Smooth muscle cell (in vitro differentiated cells): Measurements from ENCODE around the gene SMARCD3. TPM values are rescaled to one million over a fixed set of nuclear protein-coding genes. Genes with fewer than 3 reads are reported as not detected.

Experiments used
- DNase-seq: peaks from one replicate; lab custom pipeline; 2025; ENCODE audit not compliant: unreplicated experiment; lab: John Stamatoyannopoulos, UW
- H2AFZ ChIP-seq: fragments of 200-600 bp; sonication (generic); 2 replicates; pipeline ENCODE4 v1.6.0; 2016; ENCODE audit warnings: antibody characterized with exemption, low read depth, mild to moderate bottlenecking
- H3F3A ChIP-seq: fragments of 200-600 bp; sonication (generic); 2 replicates; pipeline ENCODE4 v1.6.0; 2017; ENCODE audit warnings: antibody characterized with exemption, low read depth
- H3K27ac ChIP-seq: fragments of 200-600 bp; sonication (generic); 2 replicates; pipeline ENCODE4 v1.5.1; 2016; ENCODE audit warnings: low read depth, mild to moderate bottlenecking
- H3K27me3 ChIP-seq: fragments of 200-600 bp; sonication (generic); 2 replicates; pipeline ENCODE4 v1.6.1; 2016; ENCODE audit warnings: low read depth, mild to moderate bottlenecking
- H3K36me3 ChIP-seq: fragments of 200-600 bp; sonication (generic); 2 replicates; pipeline ENCODE4 v1.5.1; 2016; ENCODE audit warnings: low read depth
- H3K4me1 ChIP-seq: fragments of 200-600 bp; sonication (generic); 2 replicates; pipeline ENCODE4 v1.5.1; 2016; ENCODE audit warnings: low read depth
- H3K4me2 ChIP-seq: fragments of 200-600 bp; sonication (generic); 2 replicates; pipeline ENCODE4 v1.6.0; 2016; ENCODE audit warnings: mild to moderate bottlenecking
- H3K4me3 ChIP-seq: fragments of 200-600 bp; sonication (generic); 2 replicates; pipeline ENCODE4 v1.5.1; 2016; ENCODE audit warnings: mild to moderate bottlenecking
- H3K79me2 ChIP-seq: fragments of 200-600 bp; sonication (generic); 2 replicates; pipeline ENCODE4 v1.6.0; 2016; ENCODE audit warnings: low read depth, mild to moderate bottlenecking
- H3K9ac ChIP-seq: fragments of 200-600 bp; sonication (generic); 2 replicates; pipeline ENCODE4 v1.6.0; 2016; ENCODE audit warnings: low read depth
- H3K9me3 ChIP-seq: fragments of 200-600 bp; sonication (generic); replicated peaks from 2 replicates; pipeline ENCODE4 v1.5.1; 2016; ENCODE audit warnings: low read depth
- H4K20me1 ChIP-seq: fragments of 200-600 bp; sonication (generic); 2 replicates; pipeline ENCODE4 v1.6.0; 2016; ENCODE audit warnings: low read depth
- CTCF ChIP-seq: fragments of 200-600 bp; sonication (generic); IDR thresholded peaks from 2 replicates; pipeline ENCODE4 v1.5.1; 2017; ENCODE audit warnings: borderline replicate concordance, mild to moderate bottlenecking, antibody characterized with exemption; ENCODE audit not compliant: insufficient read depth, poor library complexity, severe bottlenecking
- WGBS: methylation state at CpG from one replicate; pipeline ENCODE4 v1.1.7; 2016; ENCODE audit warnings: low lambda C conversion rate; 5-methylcytosine and 5-hydroxymethylcytosine counted together
- polyA plus RNA-seq: library from polyadenylated mRNA; unstranded; fragments of >200 nt; fragmentation: Nextera tagmentation; extraction: Ambion mirVana; gene quantifications from 2 replicates; pipeline ENCODE4 v1.2.1, GENCODE V29; 2016
- total RNA-seq: library from RNA; depleted of rRNA; stranded (reverse); fragments of >200 nt; gene quantifications from 2 replicates; pipeline ENCODE4 v1.2.3, GENCODE V29; 2014

The SMARCD3 gene
- total and polyA plus RNA-seq, 2 experiments from 2014 or later = 44.4 to 58.1 TPM

DNA sequence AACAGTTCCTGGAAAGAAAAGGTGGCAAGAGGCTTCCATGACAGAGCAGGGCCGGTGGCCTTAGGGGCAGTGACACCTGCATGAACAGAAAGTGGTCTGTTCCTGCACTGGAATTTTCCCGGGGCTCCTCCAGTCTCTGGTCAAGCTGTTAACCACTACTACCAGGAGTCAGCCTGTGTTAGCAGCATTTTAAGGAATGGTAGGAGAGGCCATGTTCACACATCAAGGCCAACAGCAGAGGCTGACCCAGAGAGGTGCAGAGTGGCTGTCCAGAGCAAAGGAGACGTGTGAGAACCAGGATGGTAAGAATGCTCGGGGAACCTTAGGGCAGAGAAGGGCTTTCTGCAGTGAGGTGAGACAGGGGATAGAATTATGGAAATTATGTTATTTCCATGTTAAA is 46.7 kb downstream of the SMARCD3 start:
- Histone ChIP-seq H3K9me3 (no peaks in the 10 kb centered on the region), H3K36me3 (no peaks in the 10 kb centered on the region), H3K79me2 (no peaks in the 10 kb centered on the region), H3F3A (no peaks in the 10 kb centered on the region), H3K9ac (no peak overlapping the region), H3K27ac (no peak overlapping the region), H3K27me3 (peaks cover 12% of the 10 kb centered on the region), H3K4me3 (no peak overlapping the region), H4K20me1 (no peaks in the 10 kb centered on the region), H3K4me2 (no peak overlapping the region), H3K4me1 (no peaks in the 10 kb centered on the region), H2AFZ (no peak overlapping the region)
- no peak for TF ChIP-seq CTCF
- 94% methylated on average over 4 of the region's 4 CpGs for WGBS
- DNase-seq = no peak

GRCh38 chr7:151201344-151201743 is 47.1 kb downstream of the SMARCD3 start:
- no peaks in the 10 kb centered on the region for H3K9me3 ChIP-seq
- H3K27me3 ChIP-seq = peaks cover 16% of the 10 kb centered on the region
- 88% methylated on average over 3 of the region's 3 CpGs for WGBS

GRCh38 chr7:151198945-151199848 is 49.3 kb downstream of the SMARCD3 start:
- no peak overlapping the region for H2AFZ ChIP-seq
- no peaks in the 10 kb centered on the region for H4K20me1 ChIP-seq
- no peaks in the 10 kb centered on the region for H3K9me3 ChIP-seq
- H3K9ac ChIP-seq = no peak overlapping the region
- no peak overlapping the region for H3K27ac ChIP-seq
- no peaks in the 10 kb centered on the region for H3F3A ChIP-seq
- DNase-seq = no peak
- peaks cover 30% of the 10 kb centered on the region for H3K27me3 ChIP-seq
- TF ChIP-seq CTCF = no peak
- 84% methylated on average over 25 of the region's 30 CpGs for WGBS
- no peaks in the 10 kb centered on the region for H3K36me3 ChIP-seq
- H3K79me2 ChIP-seq = no peaks in the 10 kb centered on the region
- no peak overlapping the region for H3K4me3 ChIP-seq
- no peak overlapping the region for H3K4me2 ChIP-seq
- H3K4me1 ChIP-seq = no peaks in the 10 kb centered on the region

More at GRCh38 chr7:151201344-151201743, 47.1 kb downstream of the SMARCD3 start:
- H3F3A ChIP-seq = no peaks in the 10 kb centered on the region
- no peak overlapping the region for H3K4me3 ChIP-seq
- H4K20me1 ChIP-seq = no peaks in the 10 kb centered on the region
- no peaks in the 10 kb centered on the region for H3K36me3 ChIP-seq
- no peaks in the 10 kb centered on the region for H3K79me2 ChIP-seq
- H3K9ac ChIP-seq = no peak overlapping the region
- no peaks in the 10 kb centered on the region for H3K4me1 ChIP-seq
- H3K27ac ChIP-seq = no peak overlapping the region
- no peak for TF ChIP-seq CTCF
- H3K4me2 ChIP-seq = no peak overlapping the region
- H2AFZ ChIP-seq = no peak overlapping the region
- no peak for DNase-seq

GRCh38 chr7:151197932-151198331 is 50.6 kb downstream of the SMARCD3 start:
- Histone ChIP-seq H3K27ac (no peak overlapping the region), H3K36me3 (no peaks in the 10 kb centered on the region), H3K27me3 (peaks cover 24% of the 10 kb centered on the region), H3K4me1 (no peaks in the 10 kb centered on the region), H3F3A (no peaks in the 10 kb centered on the region), H3K9ac (no peak overlapping the region), H3K9me3 (no peaks in the 10 kb centered on the region), H3K79me2 (no peaks in the 10 kb centered on the region), H2AFZ (no peak overlapping the region), H3K4me2 (no peak overlapping the region), H3K4me3 (no peak overlapping the region), H4K20me1 (no peaks in the 10 kb centered on the region)
- no peak for DNase-seq
- no peak for TF ChIP-seq CTCF
